Omental fat pad (tissue), 4 donors: ENCODE measurements around the gene RNF180. TPM values are rescaled to one million over a fixed set of nuclear protein-coding genes. Genes with fewer than 3 reads are reported as not detected.

Source experiments
- ATAC-seq: fragments of 150-250 bp; one replicate; pipeline ENCODE4 v1.9.1; 2016; ENCODE audit warnings: mild to moderate bottlenecking, moderate library complexity; ENCODE audit not compliant: low FRiP score
- DNase-seq: peaks from one replicate; pipeline ENCODE4 v3.0.0-alpha.2; 2019; ENCODE audit warnings: low spot score
- total RNA-seq, 4 donors: library from RNA; depleted of rRNA; stranded (reverse); fragments of >200 nt; gene quantifications; one replicate each; pipeline ENCODE4 v1.1.0, GENCODE V29; 2016
- TF ChIP-seq, protein P1 (sequence below), 3 donors: fragments of 450-650 bp; IDR thresholded peaks; one replicate each; pipeline ENCODE4 v1.5.1; 2016 to 2017; ENCODE audit warnings: antibody characterized with exemption in 3 of 3, mild to moderate bottlenecking in 3 of 3, moderate library complexity in 2 of 3

Gene RNF180
- total RNA-seq, 4 donors from 2014 or later, result 7.6 to 18.1 (median 11.5) TPM

DNA sequence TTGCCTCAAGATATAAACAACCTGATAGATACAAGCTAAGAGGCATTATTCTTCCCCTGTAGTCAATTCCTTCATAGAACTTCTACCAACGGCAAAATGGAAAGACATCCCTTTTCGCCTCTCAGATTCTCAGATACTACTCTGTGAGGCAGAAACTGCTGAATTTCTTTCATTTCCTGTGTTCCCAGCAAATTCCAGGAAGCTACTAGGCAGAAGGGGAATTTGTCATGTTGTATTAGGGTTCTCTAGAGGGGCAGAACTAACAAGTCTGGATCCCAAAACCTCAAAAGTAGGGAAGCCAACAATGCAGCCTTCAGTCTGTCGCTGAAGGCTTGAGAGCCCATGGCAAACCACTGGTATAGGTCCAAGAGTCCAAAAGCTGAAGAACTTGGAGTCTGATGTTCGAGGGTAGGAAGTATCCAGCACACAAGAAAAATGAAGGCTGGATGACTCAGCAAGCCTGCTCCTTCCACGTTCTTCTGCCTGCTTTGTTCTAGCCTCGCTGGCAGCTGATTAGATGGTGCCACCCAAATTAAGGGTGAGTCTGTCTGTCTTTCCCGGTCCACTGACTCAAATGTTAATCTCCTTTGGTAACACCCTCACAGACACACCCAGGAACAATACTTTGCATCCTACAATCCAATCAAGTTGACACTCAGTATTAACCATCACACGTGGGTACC lies 15.2 kb downstream of the RNF180 start:
- DNase-seq, result no peak
- no peak for ATAC-seq
- TF ChIP-seq, protein P1, sequence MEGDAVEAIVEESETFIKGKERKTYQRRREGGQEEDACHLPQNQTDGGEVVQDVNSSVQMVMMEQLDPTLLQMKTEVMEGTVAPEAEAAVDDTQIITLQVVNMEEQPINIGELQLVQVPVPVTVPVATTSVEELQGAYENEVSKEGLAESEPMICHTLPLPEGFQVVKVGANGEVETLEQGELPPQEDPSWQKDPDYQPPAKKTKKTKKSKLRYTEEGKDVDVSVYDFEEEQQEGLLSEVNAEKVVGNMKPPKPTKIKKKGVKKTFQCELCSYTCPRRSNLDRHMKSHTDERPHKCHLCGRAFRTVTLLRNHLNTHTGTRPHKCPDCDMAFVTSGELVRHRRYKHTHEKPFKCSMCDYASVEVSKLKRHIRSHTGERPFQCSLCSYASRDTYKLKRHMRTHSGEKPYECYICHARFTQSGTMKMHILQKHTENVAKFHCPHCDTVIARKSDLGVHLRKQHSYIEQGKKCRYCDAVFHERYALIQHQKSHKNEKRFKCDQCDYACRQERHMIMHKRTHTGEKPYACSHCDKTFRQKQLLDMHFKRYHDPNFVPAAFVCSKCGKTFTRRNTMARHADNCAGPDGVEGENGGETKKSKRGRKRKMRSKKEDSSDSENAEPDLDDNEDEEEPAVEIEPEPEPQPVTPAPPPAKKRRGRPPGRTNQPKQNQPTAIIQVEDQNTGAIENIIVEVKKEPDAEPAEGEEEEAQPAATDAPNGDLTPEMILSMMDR (IDR thresholded peaks at IDR 0.05), result no peak

DNA sequence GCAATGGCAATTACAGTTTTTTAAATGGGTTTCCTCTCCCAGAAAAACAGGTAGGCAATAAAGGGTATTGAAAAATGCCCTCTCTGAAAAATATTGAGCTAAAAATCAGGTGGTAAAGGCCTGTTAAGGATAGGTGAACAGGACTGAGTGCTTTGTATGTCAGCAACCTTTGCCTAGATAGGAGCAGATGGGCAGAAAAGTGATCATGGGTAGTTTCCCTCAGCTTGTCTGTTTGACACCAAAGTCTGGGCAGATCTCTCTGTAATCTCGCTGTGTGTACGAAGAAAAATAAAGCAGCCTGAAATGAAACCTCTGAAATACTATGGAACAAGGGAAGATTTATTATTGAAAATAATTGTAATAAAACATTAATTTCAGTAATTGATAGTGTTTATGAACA lies 15.8 kb downstream of the RNF180 start:
- ATAC-seq (no peak), DNase-seq (no peak)
- TF ChIP-seq, protein P1 (IDR thresholded peaks at IDR 0.05), result no peak

DNA sequence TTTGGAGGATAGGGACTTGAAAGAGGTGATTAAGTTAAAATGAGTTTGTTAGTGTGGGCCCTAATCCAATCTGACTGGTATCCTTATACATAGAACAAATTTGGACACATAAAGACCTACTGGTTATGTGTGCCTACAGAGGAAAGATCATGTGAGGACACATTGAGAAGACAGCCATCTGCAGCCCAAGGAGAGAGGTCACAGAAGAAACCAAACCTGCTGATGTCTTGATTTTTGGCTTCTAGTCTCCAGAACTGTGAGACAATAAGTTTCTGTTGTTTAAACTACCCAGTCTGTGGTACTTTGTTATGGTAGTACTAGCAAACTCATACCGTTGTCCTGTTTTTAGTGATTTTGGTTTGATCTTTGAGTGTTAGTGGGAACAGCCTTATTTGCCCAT lies 18.3 kb downstream of the RNF180 start:
- ATAC-seq, result no peak
- TF ChIP-seq, protein P1 (IDR thresholded peaks at IDR 0.05), result no peak
- DNase-seq, result no peak

DNA sequence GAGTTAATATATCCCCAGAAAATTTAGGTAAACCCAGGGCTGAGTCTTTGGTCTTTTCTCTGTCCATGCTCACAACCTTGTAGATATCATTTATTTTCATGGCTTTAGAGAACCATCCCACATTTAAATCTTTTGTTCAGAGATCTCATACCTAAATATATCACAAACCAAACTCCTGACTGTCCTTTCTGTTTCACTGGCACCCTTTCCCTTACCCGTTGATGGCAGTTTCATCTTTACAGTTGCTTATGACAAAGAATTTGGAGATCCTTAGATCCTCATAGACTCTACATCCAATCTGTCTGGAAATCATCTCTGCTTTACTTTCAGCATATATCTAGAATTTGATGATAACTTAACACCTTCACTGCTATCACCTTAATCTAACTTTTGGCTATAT lies 19.2 kb downstream of the RNF180 start:
- TF ChIP-seq, protein P1 (IDR thresholded peaks at IDR 0.05), result no peak
- no peak for ATAC-seq
- no peak for DNase-seq

DNA sequence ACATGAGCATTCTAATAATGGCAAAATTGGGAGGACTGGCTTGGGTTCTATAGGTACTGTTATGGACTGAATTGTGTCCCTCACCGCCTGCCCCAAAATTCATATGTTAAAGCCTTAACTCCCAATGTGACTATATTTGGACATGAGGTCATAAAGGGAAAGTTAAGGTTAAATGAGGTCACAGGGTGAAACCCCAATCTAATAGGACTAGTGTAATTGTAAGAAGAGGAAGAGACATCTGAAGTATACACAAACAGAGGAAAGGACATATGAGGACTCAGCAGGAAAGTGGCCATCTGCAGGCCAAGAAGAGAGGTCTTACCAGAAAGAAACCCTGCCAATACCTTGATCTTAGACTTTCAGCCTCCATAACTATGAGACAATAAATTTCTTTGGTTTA lies 23.1 kb downstream of the RNF180 start:
- ATAC-seq (no peak), DNase-seq (no peak)
- TF ChIP-seq, protein P1 (IDR thresholded peaks at IDR 0.05), result no peak

DNA sequence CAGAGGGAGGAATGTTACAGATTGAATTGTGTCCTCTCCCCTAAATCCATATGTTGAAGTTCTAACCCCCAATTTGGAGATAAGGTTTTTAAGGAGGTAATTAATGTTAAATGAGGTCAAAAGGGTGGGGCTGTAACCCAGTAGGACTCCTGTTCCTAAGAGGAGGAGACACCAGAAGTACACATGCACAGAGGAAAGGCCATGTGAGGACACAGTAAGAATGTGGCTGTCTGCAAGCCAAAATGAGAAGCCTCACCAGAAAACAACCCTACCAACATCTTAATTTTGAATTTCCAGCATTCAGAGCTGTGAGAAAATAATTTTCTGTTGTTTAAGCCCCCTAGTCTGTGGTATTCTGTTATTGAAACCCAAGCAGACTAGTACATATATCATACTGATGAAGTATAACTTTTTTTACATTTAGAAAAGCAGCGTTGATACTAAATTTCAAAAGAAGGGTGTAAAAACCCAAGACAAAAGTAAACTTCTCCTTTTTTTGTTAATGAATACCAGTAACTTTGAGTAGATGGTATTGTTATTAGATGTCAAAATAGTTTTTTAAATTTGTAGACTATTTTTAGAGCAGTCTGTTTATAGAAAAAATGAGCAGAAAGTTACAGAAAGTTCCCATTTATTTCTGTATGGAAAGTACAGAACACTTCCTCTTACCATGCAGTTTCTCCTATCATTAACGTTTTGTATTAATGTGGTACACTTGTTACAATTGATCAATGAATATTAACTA lies 25.1 kb downstream of the RNF180 start:
- DNase-seq, result no peak
- TF ChIP-seq, protein P1 (IDR thresholded peaks at IDR 0.05), result no peak
- ATAC-seq, result no peak

DNA sequence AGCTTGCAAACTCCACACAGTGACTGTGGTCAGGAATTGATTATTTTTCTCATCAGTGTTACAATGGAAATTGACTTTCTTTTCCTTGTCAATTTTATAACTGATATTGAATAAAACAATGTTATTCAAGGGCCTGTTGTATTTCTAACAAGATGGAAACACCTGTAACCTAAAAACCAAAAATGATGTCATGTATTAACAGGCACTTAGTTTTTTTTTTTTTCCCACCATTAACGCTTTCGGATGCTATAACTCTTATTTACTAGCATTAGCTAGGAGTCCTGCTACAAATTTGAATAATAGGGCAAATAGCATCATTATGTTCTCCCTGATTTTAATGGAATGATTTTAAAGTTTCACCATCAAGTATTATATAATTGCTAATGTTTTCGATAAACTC lies 30.3 kb downstream of the RNF180 start:
- DNase-seq (no peak), ATAC-seq (no peak)
- TF ChIP-seq, protein P1 (IDR thresholded peaks at IDR 0.05), result no peak
